HG03159 (cell line): ENCODE measurements around the gene LRRC32.

Source experiments
- ATAC-seq: cut with Tn5 transposase; IDR thresholded peaks from one replicate; pipeline ENCODE4 v1.9.1; 2021; ENCODE audit warnings: mild to moderate bottlenecking, moderate library complexity; ENCODE audit not compliant: unreplicated experiment

Gene LRRC32

DNA sequence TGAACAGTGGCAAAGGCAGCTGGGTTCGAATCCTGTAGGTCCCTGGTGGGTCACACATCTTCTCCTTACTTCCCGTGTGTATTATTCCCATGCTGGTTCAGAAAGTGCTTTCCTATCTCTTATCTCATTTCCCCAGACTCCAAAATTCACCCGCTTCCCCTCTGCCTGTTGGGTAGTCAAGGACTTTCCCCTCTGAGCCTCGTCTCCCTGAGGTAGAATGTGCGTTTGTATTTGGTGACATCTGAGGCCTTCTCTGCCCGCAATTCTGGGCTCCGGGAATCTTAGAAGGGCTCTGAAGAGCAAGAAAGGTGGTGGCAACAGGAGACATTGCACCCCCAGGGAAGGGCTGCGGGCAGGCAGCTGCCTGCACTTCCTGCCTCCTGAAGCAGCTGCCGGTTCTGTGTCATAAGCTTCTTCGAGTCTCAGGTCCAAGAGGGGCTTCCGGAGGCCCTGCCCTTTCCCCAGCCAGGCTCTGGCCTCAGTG, 5.9 kb downstream of the LRRC32 start:
- no peak for ATAC-seq

DNA sequence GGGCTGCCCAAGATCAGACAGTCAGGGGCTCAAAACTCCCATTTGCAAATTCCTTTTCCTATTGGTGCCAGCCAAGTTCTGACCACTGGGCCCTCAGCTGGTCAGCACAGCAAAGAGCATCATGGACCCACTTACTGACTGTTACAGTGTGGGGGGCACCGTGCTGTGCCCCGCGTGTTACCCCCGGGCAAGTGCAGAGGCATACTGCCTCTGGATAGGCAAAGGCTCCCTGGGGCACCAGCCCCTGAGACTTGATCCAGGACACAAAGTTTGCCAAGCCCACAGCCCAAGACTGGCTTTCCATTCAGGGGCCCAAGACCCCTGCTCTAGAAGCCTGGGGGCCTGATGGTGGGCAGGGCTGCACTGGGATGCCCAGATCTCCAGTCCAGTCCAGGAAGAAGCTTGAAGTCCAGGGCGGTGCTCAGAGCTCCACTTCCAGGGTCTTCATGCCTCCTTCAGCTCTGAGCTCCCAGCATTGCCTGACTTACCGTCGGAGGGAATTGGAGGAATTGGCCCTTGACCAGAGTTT, 6.6 kb downstream of the LRRC32 start:
- no peak for ATAC-seq

DNA sequence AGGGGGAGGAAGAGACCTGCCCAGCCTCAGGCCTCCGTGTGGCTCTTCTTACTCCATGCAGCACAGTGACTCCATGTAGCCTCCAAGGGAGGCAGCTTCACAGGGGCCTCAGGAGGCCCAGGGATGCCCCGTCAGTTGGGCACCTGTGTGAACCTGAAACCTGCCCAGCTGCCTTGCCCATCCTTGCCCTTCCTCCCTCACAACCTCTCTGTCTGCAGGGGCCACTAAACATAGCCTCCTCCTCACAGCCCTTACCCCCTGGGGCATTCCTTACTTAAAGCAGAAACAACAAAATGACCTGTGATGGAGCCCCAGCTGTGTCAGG, 7.1 kb downstream of the LRRC32 start:
- ATAC-seq = no peak

DNA sequence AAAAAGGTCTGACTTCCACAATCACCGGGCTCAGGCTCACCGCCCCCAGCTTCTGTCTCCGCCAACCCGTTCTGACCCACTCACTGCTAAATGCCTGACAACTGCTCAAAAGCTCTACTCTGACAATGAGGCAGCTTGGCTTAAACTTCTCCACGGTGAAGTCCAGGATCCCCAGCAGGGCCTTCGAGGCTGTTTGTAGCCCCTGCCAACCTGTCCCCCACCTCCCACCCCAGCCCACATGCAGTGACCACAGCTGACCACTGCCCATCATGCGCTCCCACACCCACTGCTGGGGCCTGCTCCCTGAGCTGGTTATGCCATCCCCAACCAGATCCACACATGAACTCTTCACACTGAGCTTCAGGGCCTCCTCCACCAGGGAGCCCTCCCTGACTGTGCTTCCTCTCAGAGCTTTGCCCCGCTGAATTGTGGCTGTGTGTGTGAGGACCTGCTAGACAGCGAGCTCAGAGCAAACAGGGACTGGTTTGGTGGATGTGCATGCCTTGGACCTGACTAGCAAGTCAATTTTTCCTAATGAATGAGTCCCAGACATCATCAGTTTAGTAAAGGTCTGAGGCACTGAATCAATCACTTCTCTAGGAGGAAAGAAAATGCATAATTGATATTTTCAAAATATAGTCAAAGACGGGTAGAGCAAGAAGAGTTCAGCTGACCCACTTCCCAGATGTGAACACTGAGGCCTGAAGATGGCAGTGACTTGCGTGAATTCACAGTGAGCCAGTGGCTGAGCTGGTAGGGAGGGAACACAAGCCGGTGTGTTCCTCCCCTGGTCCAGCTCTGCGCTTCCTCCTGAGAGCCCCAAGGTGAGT, 7.7 kb downstream of the LRRC32 start:
- no peak for ATAC-seq

DNA sequence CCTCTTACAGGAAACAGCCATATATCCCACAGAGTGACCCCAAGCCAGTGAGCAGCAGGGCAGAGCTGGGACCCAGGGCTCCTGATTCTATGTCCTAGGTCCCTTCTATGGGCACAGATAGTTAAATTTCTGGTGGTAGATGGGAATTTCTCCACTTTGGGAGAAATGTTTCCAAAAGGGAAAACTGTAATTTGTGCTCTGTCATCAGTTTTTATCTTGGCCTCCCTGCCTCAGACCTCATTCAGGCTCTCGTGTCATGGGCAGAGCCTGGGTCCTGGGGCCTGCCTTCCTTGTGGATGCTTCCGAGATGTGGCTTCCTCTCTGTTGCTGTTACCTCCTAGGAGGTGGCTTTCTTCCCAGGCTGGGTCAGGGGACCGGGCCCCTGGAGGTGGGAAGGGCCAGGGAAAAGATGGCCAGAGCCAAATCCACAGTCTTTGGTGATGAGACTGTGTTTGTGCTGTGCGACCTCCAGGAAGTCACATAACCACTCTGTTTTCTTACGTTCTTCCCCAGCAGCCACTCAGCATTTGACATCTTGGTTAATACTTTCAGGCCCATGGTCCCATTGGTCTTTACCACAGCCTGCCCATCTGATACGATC, 8.6 kb downstream of the LRRC32 start:
- ATAC-seq = no peak

DNA sequence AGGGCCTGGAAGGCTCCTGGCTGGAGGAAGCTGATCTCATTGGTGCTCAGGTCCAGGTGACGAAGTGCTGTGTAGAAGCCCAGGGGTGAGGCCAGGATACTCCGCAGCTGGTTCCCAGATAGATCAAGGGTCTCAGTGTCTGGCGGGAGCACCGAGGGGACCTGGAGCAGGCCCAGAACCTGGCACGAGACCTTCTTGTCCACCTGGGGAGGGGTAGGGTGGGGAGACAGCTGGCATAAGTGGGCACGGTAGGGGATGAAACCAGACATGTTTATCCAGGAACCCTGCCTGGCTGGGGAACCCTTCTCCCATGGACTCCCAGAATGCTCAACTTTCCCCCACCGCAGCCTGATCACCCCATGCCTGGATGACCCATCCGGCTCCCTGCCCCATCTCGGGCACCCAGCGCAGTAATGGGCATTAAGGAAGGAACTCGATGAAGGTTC, 9.2 kb downstream of the LRRC32 start:
- ATAC-seq = no peak

DNA sequence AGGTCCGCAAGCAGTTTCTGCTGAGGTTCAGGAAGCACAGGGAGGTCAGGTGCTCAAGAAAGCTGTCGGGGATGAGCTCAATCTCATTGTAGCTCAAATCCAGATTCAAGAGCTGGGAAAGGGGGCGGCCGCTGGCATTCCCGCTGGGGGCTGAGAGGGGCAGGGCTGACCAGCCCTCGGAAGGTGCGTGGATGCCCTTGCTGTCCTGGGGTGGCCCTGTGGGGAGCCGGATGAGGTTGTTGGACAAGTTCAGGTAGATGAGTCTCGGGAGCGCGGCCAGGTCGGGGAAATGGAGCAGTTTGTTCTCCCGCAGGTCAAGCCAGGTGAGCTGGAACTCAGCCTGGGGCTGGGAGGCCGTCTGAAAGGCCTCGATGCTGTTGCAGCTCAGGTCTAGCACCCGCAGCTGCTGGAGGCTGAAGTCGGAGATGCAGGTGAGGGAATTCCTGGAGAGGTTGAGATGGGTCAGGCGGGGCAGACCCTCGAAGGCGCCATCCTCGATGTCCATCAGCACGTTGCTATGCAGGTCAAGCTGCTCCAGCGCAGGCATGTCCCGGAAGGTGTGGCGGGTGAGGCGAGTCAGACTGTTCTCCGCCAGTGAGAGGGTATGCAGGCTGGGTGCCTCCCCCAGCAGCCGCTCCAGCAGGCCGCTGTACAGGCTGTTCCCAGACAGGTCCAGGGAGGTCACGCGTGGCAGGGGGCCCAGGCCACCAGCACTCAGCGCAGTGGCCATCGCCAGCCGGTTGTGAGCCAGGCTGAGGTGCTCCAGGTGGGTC, 9.8 kb downstream of the LRRC32 start:
- ATAC-seq = no peak

DNA sequence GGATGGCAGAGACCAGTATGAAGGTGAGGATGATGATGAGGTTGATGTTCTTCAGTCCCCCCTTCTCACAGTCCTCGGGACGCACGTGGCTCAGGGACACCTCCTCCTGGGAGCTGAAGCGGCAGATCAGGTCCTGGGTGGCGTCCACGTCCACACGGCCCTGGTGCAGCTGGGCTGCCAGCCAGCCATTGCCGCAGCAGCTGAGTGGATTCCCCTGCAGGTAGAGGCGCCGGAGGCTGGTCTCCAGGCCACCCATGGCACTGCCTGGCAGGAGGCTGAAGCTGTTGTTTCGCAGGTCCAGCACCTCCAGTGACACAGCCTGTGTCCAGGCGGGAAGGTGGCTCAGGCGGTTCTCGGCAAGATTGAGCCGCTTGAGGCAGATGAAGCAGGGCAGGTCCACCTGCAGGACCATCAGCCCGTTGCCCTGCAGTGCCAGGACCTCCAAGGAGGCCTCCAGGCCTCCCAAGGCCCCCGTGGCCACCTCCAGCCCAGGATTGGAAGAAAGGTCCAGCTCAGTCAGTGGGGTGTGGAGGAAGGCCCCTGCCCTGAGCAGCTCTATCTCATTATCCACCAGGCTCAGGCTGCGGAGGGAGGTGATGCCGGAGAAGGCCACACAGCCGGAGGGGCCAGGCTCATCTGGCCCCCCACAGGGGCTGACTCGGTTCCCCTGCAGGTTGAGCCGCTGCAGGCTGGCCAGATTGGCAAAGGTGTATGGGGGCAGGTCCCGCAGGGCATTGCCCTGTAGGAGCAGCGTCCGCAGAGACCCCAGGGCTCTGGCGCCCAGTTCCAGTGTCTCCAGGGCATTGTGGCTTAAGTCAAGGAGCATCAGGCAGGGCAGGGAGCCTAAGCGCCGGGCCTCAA, 10.6 kb downstream of the LRRC32 start:
- no peak for ATAC-seq

DNA sequence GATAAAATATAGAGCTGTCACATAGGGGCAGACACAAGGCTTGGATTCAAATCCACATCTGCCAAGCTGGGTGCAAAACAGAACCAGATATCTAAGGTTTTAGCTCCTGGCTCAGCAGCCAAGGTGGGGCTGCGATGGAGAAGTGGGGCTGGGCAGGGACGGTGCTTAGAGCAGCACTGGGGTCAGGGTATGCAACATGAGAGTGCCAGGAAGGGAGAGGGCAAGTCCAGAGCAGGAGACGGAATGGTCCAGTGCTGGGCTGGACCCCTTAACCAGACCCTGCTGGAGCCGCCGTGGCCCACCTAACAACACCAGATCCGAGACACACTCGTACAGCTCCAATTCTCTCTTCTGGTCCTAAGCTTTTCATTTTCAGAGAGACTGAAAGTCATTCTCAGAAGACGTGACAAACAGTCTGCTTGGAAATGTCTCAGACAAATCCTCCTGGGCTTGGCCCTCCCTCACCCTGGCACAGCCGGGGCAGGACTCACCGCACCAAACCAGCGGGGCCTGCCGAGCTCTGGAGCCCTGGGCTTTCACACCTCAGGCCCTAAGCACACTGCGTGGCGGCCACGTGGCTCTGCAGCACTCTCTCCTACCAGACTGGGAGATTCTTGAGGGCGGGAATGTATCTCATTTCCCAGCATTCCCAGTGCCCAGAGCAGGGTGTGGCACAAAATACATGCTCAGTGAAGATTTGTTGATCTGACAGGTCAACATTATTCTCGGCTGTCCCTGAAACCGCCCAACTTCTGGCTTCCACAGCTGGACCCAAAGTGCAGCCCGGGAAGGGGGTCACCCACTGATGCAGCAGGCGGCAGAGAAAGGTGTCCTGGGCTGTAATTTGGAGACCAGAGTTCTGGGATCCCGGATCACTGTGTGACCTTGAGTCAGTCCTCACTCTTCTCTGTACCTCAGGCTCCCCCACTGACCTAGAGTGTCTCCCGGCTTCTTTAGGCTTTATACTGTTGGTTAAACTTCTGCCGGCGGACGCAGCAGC, 11.6 kb downstream of the LRRC32 start:
- ATAC-seq = no peak

DNA sequence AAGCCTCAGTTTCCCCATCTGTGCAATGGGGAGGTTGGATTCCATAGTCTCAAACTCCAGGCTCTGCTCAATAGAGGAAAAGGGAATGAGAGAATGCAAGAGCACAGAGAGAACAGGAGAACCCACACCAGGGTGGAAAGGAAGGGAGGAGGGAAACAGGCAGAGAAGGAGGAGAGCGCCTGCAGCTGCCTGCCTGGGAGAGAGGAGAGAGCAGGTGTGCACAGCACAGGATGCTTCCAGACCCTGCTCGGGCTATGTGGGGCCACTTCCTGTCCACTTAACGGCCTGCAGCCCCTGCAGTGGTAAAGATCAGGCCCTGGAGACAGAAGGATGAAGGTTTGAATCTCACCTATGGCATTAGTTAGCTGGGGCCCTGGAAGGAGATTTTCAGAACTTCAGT, 12.3 kb downstream of the LRRC32 start:
- no peak for ATAC-seq

DNA sequence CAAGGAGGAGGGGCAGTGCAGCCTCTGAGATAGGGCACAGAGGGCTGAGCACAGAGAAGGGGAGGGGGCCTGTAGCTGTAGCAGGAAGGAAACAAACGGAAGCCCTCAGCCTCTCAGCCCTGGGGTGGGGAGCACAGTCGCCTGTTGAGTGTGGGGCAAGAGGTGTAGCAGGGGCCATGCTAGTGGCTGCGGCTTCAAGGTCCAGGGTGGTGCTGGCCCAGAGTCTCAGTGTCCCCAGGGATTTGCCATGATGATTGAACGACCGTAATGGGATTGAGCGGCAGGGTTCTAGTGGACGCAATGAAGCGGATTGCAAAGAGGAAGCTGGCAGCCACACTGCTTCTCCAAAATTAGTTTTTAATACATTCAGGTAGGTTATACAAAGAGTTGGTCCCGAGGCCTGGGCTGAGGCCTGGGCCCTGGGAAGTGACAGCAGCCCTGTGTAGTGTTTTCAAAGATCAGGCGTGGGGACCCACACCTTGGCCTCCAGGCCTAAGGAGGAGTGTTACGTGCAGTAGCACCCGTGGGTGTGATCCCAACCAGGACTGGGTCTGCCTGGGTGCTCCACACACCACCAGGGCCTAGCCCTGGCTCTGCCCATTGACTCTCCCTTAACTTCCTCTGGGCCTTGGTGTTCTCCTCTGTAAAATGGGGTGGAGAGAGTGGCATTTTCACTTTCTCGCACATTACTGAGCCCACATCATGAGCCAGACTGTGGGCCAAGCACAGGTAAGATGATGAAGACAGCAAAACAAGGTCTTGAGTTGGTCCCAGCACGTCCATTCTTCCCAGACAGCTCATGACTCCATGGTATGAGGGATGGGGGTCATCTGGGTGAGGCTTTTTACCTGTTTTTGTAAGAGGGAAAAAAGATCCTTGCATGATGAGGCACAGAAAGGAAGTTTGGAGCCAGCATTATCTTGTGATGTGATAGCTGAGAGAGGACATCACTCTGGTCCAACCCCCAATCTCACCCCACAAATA, 13.1 kb downstream of the LRRC32 start:
- no peak for ATAC-seq

DNA sequence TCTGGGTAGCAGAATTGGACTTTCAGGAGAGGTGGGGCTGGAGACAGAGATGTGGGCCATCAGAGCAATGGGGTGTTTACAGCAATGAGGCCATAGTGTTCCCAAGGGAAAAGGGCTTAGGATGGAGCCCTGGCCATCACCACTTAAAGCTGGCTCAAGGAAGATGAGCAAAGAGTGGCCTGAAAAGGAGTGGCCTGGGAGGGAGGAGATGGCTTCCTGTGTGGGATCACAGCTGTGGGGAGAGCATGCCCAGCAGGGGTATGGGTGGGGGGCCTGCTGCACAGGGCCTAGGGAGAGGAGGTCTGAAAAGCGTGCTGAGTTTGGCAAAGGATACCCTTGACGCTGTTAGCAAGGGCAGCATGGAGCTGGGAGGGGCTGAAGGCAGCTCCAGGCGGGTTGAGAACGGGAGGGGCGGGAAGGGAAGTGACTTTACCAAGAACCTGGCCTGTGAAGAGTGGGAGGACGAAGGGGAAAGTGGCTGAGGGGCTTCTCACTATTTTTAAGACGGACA, 13.9 kb downstream of the LRRC32 start:
- no peak for ATAC-seq

DNA sequence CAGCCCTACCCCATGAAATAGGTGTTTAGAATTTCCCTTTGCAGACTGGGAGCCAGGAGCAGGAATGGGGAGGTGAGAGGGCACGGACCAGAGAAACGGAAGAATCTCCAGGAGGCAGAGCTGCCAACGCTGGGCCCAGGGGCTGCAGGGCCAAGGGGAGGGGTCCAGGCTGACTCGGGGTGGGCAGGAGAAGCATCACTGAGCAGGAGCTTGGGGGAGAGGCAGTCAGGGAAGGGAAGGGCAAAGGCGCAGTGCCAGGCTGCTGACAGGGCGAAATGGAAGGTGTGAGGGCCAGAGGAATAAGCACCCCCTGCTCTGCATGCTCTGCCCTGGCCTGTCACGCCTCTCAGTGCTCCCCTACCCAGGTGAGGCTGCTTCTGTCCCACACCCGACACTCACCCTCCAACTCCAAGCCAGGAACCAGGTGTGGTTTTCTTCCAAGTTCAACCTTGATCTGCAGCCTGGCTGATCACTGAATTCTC, 14.5 kb downstream of the LRRC32 start:
- no peak for ATAC-seq

DNA sequence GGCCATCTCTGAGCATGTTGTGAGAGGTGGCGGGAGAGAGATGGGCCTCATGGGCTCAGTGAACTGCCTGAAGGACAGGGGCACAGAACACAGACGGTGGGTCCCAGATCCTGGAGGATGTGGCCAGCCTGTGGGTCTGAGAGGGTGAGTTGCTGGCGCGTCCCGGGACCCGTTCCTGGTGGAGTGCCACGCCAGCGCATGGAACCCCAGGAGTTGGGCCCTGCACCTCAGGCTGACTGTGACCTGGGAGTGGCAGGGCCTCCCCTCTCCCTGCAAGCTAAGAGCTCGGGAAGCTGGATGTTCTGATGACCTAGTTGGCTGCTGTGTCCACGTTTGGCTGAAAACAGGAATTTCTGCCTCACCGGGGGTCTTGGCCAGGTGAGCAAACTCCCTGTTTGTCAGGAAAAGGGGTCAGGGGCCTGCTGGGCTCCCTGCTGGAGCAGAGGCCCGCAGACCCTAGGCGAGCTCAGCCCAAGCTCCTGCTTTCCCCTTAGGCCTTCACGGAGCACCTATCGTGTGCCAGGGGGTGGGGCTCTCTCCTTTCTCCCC, 15.0 kb downstream of the LRRC32 start:
- ATAC-seq = no peak

DNA sequence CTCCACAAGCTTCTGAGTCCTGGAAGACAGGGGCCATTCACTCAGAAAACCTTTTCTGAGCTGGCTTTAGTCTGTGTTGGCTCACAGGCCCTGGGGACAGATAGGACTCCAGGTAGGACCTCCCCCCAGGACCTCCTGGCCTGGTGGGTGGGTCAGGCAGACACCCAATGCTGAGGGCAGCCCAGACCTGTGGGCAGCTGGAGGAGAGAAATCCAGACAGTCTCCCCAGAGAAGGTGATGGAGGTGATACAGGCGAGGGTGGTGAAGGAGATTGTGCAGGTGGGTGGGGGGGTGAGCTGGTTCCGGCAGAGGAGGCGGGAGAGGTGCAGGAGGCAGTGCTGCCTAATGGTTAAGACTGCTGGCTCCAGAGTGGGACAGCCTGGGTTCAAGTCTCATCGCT, 15.6 kb downstream of the LRRC32 start:
- no peak for ATAC-seq

DNA sequence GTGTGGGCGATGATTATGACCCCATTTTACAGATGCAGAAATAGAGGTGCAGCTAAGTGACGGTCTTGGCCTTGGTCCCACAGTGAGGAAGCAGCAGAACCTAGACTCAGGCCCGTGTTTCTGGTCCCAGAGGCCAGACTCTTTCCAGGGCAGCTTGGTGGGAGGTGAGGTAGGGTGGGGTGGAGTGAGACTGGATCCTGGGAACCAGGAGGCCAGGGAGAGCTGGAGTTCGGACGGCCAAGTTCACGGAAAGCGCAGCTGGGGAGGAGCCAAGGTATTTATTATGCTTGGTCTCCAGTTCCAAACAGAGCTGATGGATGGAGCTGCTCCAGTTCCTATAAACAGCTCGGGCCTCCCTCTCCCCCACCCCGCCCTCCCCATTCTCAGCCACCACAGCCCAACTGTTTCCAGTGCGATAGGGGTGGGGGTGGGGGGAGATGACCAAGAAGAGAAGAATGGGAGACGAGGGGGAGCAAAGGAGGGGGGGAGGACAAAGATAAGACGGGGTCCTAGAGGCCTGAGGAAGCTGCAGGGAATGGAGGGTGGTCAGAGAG, 16.2 kb downstream of the LRRC32 start:
- no peak for ATAC-seq

DNA sequence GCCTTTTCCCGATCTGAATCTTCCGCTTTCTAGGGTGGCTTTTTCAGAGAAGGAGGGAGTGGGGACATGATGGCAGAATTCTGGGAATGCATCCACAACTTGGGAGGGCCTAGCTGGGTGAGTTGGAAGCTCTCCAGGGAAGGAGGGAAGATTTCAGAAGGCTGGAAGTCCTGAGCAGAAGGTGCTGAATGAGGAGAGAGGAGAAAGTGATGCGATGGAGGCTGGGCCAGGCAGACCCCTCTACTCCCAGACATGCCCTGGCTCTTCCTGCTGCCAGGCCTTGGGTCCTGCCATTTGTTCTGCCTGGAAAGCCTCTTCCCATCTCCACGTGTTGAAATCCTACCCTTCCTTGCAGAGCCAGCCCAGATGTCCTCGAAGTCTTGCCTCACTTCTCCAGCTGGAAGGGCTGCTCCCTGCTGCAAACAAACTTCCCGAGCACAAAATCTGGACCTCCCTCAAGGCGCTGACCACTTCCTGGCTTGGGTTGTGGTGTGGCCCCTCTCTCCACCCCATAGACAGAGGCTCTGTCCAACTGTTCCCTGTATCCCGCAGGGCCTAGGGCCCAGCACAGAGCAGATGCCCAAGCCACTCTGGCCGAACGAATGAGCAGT, 16.8 kb downstream of the LRRC32 start:
- no peak for ATAC-seq
